T-helper 9 cell (primary cell): Measurements from ENCODE around the gene CRADD.
"Not testable (repeated sequence)": the region's sequence is repeated elsewhere in the genome, so short reads cannot be mapped to it uniquely, and the experiment has no call there.

Experiments used
- DNase-seq: peaks from one replicate; pipeline ENCODE4 v3.0.0-alpha.2; 2020

CRADD gene

GRCh38 chr12:93788853-93789252 lies 111.7 kb downstream of the CRADD start:
- no peak for DNase-seq

GRCh38 chr12:93789767-93790166 lies 112.6 kb downstream of the CRADD start:
- no peak for DNase-seq

DNA sequence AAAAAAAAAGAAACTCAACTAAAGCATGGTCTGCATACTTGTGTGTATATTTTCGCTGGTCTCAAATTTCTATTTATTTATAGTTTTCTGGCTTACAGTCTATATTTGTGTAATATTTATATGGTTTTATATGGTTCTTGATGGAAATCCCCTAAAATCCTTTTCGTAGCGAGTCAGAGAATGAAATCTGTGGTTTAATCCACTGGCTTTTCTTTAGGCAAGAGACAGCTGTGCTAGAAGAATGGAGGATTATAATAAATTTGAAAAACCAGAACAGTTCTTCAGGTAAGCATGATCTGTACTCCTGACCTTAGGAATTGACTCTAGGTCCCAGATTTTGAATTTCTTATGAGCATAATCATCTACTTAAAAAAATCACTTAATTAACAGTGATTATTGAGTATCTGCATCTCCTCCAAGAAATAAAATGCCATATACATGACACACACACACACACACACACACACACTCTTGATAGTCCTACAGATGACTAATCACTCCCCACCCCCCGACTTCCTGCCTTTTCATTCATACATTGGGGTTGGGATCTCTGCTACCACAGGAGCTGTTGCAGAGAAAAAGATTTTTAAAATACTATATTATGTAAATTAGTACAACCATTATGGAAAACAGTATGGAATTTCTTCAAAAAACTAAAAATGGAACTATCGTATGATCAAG lies 113.4 kb downstream of the CRADD start:
- DNase-seq: no peak

- DNase-seq: no peak
These were observed 115.8 kb downstream of the CRADD start for GRCh38 chr12:93793007-93793406.

DNA sequence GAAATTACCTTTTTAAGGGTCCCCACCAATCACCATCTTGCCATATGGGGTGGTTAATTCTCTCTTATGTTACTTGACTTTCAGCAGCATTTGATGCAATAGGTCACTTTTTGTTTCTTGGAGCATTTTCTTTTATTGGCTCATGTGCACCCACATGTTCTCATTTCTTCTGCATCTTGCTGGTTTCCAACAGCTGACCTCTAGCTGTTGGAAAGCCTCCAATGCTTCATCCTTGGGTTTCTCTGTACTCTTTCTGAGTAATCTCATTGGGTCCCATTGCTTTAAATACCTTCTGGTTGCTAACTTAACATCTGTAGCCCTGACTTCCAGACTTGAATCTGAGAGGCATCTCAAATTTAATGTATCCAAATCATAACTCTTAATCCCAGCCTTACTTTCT lies 116.8 kb downstream of the CRADD start:
- no peak for DNase-seq

GRCh38 chr12:93794738-93795137 lies 117.6 kb downstream of the CRADD start:
- no peak for DNase-seq

- no peak for DNase-seq
These were observed 118.2 kb downstream of the CRADD start for GRCh38 chr12:93795352-93795751.

DNA sequence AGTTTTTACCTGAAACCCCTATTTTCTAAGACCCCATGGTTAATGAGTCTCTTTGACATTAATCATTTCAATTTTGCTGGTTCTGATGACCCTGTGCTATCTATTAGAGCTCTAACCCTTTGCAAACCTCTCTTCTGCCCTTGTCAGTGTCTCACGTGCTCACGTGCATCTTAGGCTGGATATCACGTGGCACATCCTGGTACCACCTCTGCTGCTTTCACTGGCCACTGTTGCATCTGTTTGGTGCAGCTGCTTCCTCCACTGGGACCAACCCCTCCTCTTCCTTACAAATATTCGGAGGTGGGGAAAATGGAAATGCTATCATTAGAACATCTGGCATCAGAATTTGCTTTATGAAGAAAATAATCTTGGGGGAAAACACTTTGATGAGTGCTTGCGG lies 119.6 kb downstream of the CRADD start:
- DNase-seq: no peak

DNA sequence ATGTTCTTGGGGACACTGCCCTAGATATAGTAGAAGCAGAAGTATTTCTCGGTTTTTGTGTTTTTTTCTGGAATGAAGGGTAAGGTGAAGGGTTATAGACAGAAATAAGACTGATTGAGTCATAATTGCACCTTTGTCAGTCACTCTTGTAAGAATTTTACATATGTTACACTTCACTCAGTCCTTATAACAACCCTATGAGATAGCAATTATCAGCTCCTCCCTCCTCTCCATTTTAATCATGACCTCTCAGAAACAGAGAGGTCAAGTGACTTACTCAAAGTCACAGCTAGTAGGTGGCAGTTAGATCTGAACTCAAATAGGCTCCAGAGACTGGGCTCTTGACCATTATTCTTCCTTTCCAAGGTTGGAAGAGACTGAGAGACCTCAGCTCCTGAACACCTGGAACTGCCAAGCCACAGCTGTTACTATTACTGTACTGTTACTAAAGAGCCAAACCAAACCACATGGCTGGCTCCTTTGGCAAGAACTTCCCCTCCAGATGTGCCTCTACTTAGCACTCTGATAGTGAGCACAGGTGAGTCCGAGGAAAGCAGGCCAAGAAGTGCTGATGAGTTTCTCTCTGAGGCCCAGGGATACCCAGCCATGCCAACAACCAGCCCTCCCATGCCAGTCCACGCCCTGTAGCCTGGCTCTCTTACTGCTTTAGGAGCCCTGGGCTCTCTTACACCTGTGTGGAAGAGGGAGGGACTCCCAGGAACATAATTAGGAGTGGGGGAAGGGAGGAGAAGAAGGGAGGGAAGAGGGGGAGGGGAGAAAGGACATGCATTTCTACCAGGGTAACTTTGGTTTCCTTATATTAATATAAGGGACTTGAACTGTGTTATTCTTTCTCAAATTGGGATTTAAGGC lies 121.3 kb downstream of the CRADD start:
- DNase-seq: no peak

DNA sequence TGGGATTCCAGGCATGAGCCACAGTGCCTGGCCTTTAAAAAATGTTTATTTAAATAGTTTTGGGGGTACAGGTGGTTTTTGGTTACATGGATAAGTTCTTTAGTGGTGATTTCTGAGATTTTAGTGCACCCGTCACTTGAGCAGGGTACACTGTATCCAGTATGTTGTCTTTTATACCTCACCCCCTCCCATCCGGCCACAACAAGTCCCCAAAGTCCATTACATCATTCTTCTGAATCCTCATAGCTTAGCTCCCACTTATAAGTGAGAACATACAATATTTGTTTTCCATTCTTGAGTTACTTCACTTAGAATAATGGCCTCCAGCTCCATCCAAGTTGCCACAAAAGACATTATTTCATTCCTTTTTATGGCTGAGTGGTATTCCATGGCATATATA lies 124.5 kb downstream of the CRADD start:
- DNase-seq: not testable (repeated sequence)

GRCh38 chr12:93802293-93802692 lies 125.1 kb downstream of the CRADD start:
- no peak for DNase-seq

- no peak for DNase-seq
These were observed 125.7 kb downstream of the CRADD start for GRCh38 chr12:93802698-93803423.

GRCh38 chr12:93803424-93803807 lies 126.2 kb downstream of the CRADD start:
- DNase-seq: no peak

GRCh38 chr12:93804392-93805179 lies 127.4 kb downstream of the CRADD start:
- DNase-seq: no peak

DNA sequence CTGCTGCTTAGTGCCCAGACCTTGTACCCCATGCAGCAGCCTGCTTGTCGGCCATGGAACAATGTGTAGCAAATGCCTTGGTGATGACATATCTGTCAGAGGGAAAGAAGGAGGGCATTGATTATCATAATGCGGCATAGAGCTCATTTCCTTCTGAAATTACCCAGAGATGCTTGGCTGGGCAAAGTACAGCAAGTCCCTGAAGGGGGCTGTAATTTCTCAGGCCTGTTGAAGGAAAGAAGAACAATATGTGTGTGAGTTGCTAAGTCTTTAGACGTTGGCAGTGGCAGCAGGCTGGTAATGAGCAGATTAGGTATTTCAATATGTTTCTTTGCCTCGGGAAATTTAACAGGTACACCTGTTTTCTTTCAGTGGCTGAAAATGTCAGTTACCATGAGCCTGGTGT lies 128.6 kb downstream of the CRADD start:
- no peak for DNase-seq

DNA sequence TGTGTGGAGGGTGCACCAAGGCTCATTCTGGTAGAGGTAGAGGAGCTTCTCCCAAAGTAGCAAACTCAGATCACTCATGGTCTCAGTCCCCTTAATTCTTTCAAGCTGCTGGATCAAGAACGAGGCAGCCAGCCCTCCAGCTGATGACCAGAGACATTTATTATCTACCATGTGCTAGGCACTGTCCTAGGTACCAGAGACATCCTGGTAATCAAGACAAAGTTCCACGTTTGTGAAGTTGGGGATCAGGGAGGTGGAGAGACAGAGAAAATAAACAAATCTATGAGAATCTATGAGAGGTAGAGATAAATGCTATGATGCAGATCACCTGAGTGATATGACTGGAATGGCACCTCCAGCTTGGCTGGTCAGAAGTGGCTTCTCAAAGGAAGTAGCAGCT lies 130.2 kb downstream of the CRADD start:
- no peak for DNase-seq

- no peak for DNase-seq
These were observed 131.2 kb downstream of the CRADD start for GRCh38 chr12:93808169-93808899.

GRCh38 chr12:93812626-93813025 lies 135.5 kb downstream of the CRADD start:
- no peak for DNase-seq

DNA sequence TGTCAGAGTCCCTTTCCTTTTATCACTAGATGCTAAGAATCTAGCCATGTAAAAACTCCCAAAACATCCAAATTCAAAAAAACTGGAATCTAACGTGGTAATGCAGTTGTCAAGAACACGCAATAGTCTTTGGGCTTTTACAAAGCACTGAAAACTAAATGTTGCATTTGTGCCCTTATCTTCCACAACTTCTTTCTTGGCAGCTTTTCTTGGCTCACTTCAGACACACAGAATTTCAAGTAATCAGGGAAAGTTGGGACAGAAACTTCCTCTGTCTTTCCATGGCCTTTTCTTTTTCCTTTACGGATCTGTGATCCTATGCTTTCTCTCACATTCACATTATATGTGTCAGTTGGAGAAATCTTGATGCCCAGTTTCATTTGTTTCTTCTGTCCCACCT lies 136.0 kb downstream of the CRADD start:
- no peak for DNase-seq

DNA sequence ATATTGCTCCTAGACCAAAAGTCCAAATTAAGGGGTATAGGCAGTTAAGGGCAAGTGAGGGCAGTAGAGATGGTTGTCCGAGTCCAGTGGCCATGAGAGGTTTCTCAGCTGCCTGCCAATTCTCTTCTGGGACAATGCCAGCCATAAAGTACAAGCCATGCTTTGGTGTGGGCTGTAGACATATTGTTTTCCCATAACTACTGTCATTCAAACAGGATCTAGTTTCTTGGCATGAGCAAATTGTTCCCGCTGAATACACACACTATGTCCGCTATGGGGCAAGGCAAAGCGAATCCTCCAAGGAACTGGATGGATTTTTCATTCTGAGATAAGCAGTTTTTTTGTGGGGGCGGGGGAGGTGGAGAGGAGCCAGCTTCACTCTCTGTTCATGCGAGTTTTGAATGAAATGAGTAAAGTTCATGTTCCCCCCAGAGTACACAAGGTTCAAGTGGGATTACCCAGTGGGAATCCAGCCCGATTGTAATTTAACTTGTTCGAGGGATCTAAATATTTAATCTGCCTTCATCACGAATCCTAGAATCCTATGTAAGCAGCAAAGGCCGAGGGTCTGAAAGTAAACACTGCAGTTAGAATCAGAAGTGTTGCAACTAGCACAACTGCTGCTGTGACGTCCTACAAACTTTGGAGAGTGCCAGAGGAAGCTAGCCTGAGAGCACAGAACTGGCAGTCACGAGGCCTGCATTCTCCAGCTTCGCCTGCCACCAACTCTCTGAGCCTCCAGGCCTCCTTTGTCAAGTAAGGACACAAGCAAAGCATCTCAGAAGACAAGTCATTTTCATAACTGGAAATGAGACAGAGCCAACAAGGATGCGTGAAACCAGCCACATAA lies 137.0 kb downstream of the CRADD start:
- DNase-seq: no peak

DNA sequence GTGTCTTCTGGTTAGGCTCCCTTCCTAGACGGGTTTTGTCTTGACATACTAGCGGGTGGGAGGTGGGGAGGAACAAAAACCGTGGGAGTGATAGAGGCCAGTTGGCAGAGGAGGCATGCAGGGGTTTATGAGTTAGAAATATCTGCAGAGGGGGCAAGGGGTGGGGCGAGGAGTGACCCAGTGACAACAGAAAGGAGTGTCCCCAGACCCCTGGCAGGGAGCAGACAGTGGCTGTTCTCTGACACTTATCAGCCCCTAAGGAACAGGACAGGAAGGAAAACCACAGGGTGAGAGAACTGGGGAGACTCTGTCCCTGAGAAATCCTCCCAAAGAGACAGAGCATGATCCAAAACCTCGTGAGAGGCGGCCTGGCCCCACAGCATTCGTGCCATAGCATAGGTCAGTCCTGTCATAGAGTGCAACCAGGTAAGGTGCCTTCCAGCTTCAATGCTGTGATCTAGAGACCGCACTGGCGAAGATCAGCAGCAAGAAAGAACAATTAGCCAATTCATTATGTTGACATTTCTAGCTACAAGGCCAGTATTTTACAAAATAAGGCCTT lies 141.4 kb downstream of the CRADD start:
- DNase-seq: no peak
